ENCODE results near the gene CCDC116.

GRCh38 chr22:21613553-21614233, 18.9 kb upstream of the CCDC116 start:
- TF ChIP-seq, protein P1, sequence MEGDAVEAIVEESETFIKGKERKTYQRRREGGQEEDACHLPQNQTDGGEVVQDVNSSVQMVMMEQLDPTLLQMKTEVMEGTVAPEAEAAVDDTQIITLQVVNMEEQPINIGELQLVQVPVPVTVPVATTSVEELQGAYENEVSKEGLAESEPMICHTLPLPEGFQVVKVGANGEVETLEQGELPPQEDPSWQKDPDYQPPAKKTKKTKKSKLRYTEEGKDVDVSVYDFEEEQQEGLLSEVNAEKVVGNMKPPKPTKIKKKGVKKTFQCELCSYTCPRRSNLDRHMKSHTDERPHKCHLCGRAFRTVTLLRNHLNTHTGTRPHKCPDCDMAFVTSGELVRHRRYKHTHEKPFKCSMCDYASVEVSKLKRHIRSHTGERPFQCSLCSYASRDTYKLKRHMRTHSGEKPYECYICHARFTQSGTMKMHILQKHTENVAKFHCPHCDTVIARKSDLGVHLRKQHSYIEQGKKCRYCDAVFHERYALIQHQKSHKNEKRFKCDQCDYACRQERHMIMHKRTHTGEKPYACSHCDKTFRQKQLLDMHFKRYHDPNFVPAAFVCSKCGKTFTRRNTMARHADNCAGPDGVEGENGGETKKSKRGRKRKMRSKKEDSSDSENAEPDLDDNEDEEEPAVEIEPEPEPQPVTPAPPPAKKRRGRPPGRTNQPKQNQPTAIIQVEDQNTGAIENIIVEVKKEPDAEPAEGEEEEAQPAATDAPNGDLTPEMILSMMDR (conservative IDR thresholded peaks at IDR 0.05; ENCODE audit: low read length), result no peak
- no peak for TF ChIP-seq EZH2phosphoT487 (IDR thresholded peaks at IDR 0.05; ENCODE audit: borderline replicate concordance)

Data from Loucy (cell line).